Trophoblast cell (in vitro differentiated cells and primary cell): ENCODE data around the gene PHRF1.

ENCODE experiments used
- DNase-seq, 2 donors: peaks; one replicate each; pipeline ENCODE4 v3.0.0-alpha.2; 2016
- H2AFZ ChIP-seq: 2 replicates; pipeline ENCODE4 v1.6.1; 2013; ENCODE audit warnings: low read length, moderate library complexity, mild to moderate bottlenecking; ENCODE audit not compliant: insufficient read depth, poor library complexity
- H2AK5ac ChIP-seq: 2 replicates; pipeline ENCODE4 v1.6.1; 2013; ENCODE audit warnings: mild to moderate bottlenecking, low read length
- H2BK120ac ChIP-seq: 2 replicates; pipeline ENCODE4 v1.6.1; 2013; ENCODE audit warnings: low read length, mild to moderate bottlenecking, moderate library complexity; ENCODE audit not compliant: insufficient read depth, poor library complexity
- H2BK12ac ChIP-seq: 2 replicates; pipeline ENCODE4 v1.6.1; 2013; ENCODE audit warnings: mild to moderate bottlenecking, low read length, moderate library complexity
- H2BK5ac ChIP-seq: 2 replicates; pipeline ENCODE4 v1.6.1; 2013; ENCODE audit warnings: low read length, low read depth, moderate library complexity, mild to moderate bottlenecking; ENCODE audit not compliant: poor library complexity
- H3K14ac ChIP-seq: 2 replicates; pipeline ENCODE4 v1.6.1; 2013; ENCODE audit warnings: mild to moderate bottlenecking, low read length
- H3K18ac ChIP-seq: 2 replicates; pipeline ENCODE4 v1.6.1; 2013; ENCODE audit warnings: mild to moderate bottlenecking, low read length
- H3K23ac ChIP-seq: 2 replicates; pipeline ENCODE4 v1.6.1; 2013; ENCODE audit warnings: low read length
- H3K27ac ChIP-seq: 2 replicates; pipeline ENCODE4 v1.5.1; 2013; ENCODE audit warnings: low read depth, mild to moderate bottlenecking, inconsistent platforms, low read length, moderate library complexity
- H3K27me3 ChIP-seq: 2 replicates; pipeline ENCODE4 v1.6.1; 2013; ENCODE audit warnings: inconsistent platforms, mild to moderate bottlenecking, low read length, moderate library complexity; ENCODE audit not compliant: insufficient read depth
- H3K36me3 ChIP-seq, 2 experiments: 1 replicate in 1 of 2; 2 replicates in 1 of 2; pipeline ENCODE4 v1.6.1; 2013; ENCODE audit warnings: low read length in 2 of 2, mild to moderate bottlenecking in 2 of 2, moderate library complexity in 1 of 2; ENCODE audit not compliant: insufficient read depth in 2 of 2, control insufficient read depth in 1 of 2
- H3K4ac ChIP-seq: 2 replicates; pipeline ENCODE4 v1.6.1; 2013; ENCODE audit warnings: low read depth, mild to moderate bottlenecking, low read length, moderate library complexity
- H3K4me1 ChIP-seq, 2 experiments: 1 replicate in 1 of 2; 2 replicates in 1 of 2; pipeline ENCODE4 v1.6.1; 2013; ENCODE audit warnings: low read length in 2 of 2, mild to moderate bottlenecking in 2 of 2, moderate library complexity in 1 of 2; ENCODE audit not compliant: insufficient read depth in 2 of 2, control insufficient read depth in 1 of 2
- H3K4me2 ChIP-seq: 2 replicates; pipeline ENCODE4 v1.6.1; 2013; ENCODE audit warnings: inconsistent platforms, mild to moderate bottlenecking, low read length, moderate library complexity
- H3K4me3 ChIP-seq: 2 replicates; pipeline ENCODE4 v1.5.1; 2013; ENCODE audit warnings: mild to moderate bottlenecking, low read depth, low read length, inconsistent platforms
- H3K79me1 ChIP-seq: one replicate; pipeline ENCODE4 v1.6.1; 2013; ENCODE audit warnings: low read length
- H3K79me2 ChIP-seq: 2 replicates; pipeline ENCODE4 v1.6.1; 2013; ENCODE audit warnings: low read length, mild to moderate bottlenecking; ENCODE audit not compliant: control insufficient read depth, insufficient read depth, poor library complexity
- H3K9ac ChIP-seq: 2 replicates; pipeline ENCODE4 v1.6.1; 2013; ENCODE audit warnings: mild to moderate bottlenecking, low read length
- H3K9me3 ChIP-seq: 2 replicates; pipeline ENCODE4 v1.6.1; 2013; ENCODE audit warnings: low read depth, mild to moderate bottlenecking, control low read depth, inconsistent platforms, low read length; ENCODE audit not compliant: insufficient read depth
- H4K12ac ChIP-seq: 2 replicates; pipeline ENCODE4 v1.6.1; 2013; ENCODE audit warnings: low read depth, mild to moderate bottlenecking, low read length, moderate library complexity
- H4K8ac ChIP-seq: 2 replicates; pipeline ENCODE4 v1.6.1; 2013; ENCODE audit warnings: low read depth, mild to moderate bottlenecking, low read length, moderate library complexity
- H4K91ac ChIP-seq: one replicate; pipeline ENCODE4 v1.6.1; 2013; ENCODE audit warnings: low read depth, mild to moderate bottlenecking, low read length, moderate library complexity
- WGBS: extraction: QIAGEN DNeasy Blood & Tissue Kit; methylation state at CpG from one replicate; pipeline ENCODE4 v1.1.7; 2013; ENCODE audit warnings: missing lambda C conversion rate; ENCODE audit not compliant: insufficient read length, insufficient coverage; ENCODE audit errors: extremely low coverage; 5-methylcytosine and 5-hydroxymethylcytosine counted together

PHRF1 gene

GRCh38 chr11:578276-579035 is 2.2 kb downstream of the PHRF1 start:
- H3K9me3 ChIP-seq = no peaks in the 10 kb centered on the region
- no peak overlapping the region for H2AFZ ChIP-seq
- H3K27ac ChIP-seq = no peak overlapping the region
- H3K79me2 ChIP-seq = peaks cover 53% of the 10 kb centered on the region
- H2BK12ac ChIP-seq = no peak overlapping the region
- no peak for DNase-seq
- H3K36me3 ChIP-seq = peaks cover 24 to 30% of the 10 kb centered on the region in 2 experiments
- no peak overlapping the region for H4K91ac ChIP-seq
- no peak overlapping the region for H3K9ac ChIP-seq
- H3K4me3 ChIP-seq = no peak overlapping the region
- H3K79me1 ChIP-seq = peaks cover 8% of the 10 kb centered on the region
- H2BK120ac ChIP-seq = no peak overlapping the region
- no peaks in the 10 kb centered on the region for H3K27me3 ChIP-seq
- H2AK5ac ChIP-seq = no peak overlapping the region
- H3K18ac ChIP-seq = no peak overlapping the region
- H2BK5ac ChIP-seq = no peak overlapping the region
- no peak overlapping the region for H4K12ac ChIP-seq
- H3K4me1 ChIP-seq = peaks cover 22 to 23% of the 10 kb centered on the region in 2 experiments
- H3K4me2 ChIP-seq = peak overlapping the region; percentile 83
- H3K14ac ChIP-seq = no peak overlapping the region
- no CpG with 5 or more reads among the region's 21 CpGs for WGBS
- H3K23ac ChIP-seq = no peak overlapping the region
- no peak overlapping the region for H4K8ac ChIP-seq
- peak overlapping the region; percentile 91 for H3K4ac ChIP-seq

- H3K4ac ChIP-seq = peak overlapping the region; percentile 91
- H2BK120ac ChIP-seq = no peak overlapping the region
- H3K4me1 ChIP-seq = peaks cover 14 to 16% of the 10 kb centered on the region in 2 experiments
- H3K18ac ChIP-seq = no peak overlapping the region
- H3K79me2 ChIP-seq = peaks cover 50% of the 10 kb centered on the region
- no peak overlapping the region for H2AFZ ChIP-seq
- no peak overlapping the region for H3K27ac ChIP-seq
- WGBS = no CpG with 5 or more reads among the region's 20 CpGs
- H4K12ac ChIP-seq = no peak overlapping the region
- no peak overlapping the region for H4K8ac ChIP-seq
- no peak overlapping the region for H3K4me3 ChIP-seq
- H3K23ac ChIP-seq = no peak overlapping the region
- no peaks in the 10 kb centered on the region for H3K9me3 ChIP-seq
- H2BK12ac ChIP-seq = no peak overlapping the region
- no peak overlapping the region for H4K91ac ChIP-seq
- H2AK5ac ChIP-seq = no peak overlapping the region
- H3K9ac ChIP-seq = no peak overlapping the region
- peaks cover 8% of the 10 kb centered on the region for H3K79me1 ChIP-seq
- DNase-seq = no peak
- H3K14ac ChIP-seq = no peak overlapping the region
- H3K36me3 ChIP-seq = peaks cover 36 to 44% of the 10 kb centered on the region in 2 experiments
- H2BK5ac ChIP-seq = no peak overlapping the region
- H3K4me2 ChIP-seq = no peak overlapping the region
- no peaks in the 10 kb centered on the region for H3K27me3 ChIP-seq
Observed at GRCh38 chr11:579830-580601, 3.7 kb downstream of the PHRF1 start.

GRCh38 chr11:581342-581741 is 5.1 kb downstream of the PHRF1 start:
- 100% methylated on average over 1 of the region's 14 CpGs for WGBS
- Histone ChIP-seq H4K8ac (no peak overlapping the region), H3K79me1 (no peaks in the 10 kb centered on the region), H3K27me3 (no peaks in the 10 kb centered on the region), H3K4me3 (no peak overlapping the region), H4K91ac (no peak overlapping the region), H3K27ac (no peak overlapping the region), H2AFZ (no peak overlapping the region), H3K9me3 (peaks cover 2% of the 10 kb centered on the region), H3K4me1 (peaks cover 12 to 13% of the 10 kb centered on the region in 2 experiments), H2BK12ac (no peak overlapping the region), H2BK5ac (no peak overlapping the region), H3K4ac (peak overlapping the region; percentile 41), H3K79me2 (peaks cover 42% of the 10 kb centered on the region), H3K36me3 (peaks cover 40 to 47% of the 10 kb centered on the region in 2 experiments), H3K23ac (no peak overlapping the region), H3K9ac (no peak overlapping the region), H2AK5ac (no peak overlapping the region), H4K12ac (no peak overlapping the region), H3K14ac (no peak overlapping the region), H2BK120ac (no peak overlapping the region), H3K4me2 (no peak overlapping the region), H3K18ac (no peak overlapping the region)
- DNase-seq = no peak

GRCh38 chr11:581752-582151 is 5.5 kb downstream of the PHRF1 start:
- H3K36me3 ChIP-seq = peaks cover 44 to 51% of the 10 kb centered on the region in 2 experiments
- no peak overlapping the region for H2BK120ac ChIP-seq
- no peaks in the 10 kb centered on the region for H3K27me3 ChIP-seq
- no peak overlapping the region for H3K4me2 ChIP-seq
- no peak overlapping the region for H2AFZ ChIP-seq
- no peak overlapping the region for H2BK12ac ChIP-seq
- H3K14ac ChIP-seq = no peak overlapping the region
- no peak overlapping the region for H4K91ac ChIP-seq
- H4K8ac ChIP-seq = no peak overlapping the region
- no peak for DNase-seq
- H3K4ac ChIP-seq = peak overlapping the region; percentile 5
- H3K18ac ChIP-seq = no peak overlapping the region
- H2AK5ac ChIP-seq = no peak overlapping the region
- peaks cover 40% of the 10 kb centered on the region for H3K79me2 ChIP-seq
- no peak overlapping the region for H3K27ac ChIP-seq
- peaks cover 2% of the 10 kb centered on the region for H3K9me3 ChIP-seq
- peaks cover 13 to 14% of the 10 kb centered on the region in 2 experiments for H3K4me1 ChIP-seq
- no peak overlapping the region for H3K9ac ChIP-seq
- no peaks in the 10 kb centered on the region for H3K79me1 ChIP-seq
- no peak overlapping the region for H3K4me3 ChIP-seq
- no CpG with 5 or more reads among the region's 17 CpGs for WGBS
- no peak overlapping the region for H4K12ac ChIP-seq
- H2BK5ac ChIP-seq = no peak overlapping the region
- H3K23ac ChIP-seq = no peak overlapping the region
